GM12878 (cell line): ENCODE results near the gene SEMA3A. TPM values are rescaled to one million over a fixed set of nuclear protein-coding genes. Genes with fewer than 3 reads are reported as not detected.

ENCODE experiments used
- ATAC-seq: fragments of 200-7000 bp; cut with Tn5 transposase; 3 replicates; pipeline ENCODE4 v1.9.1; 2020; ENCODE audit warnings: mild to moderate bottlenecking, moderate library complexity
- BruUV-seq: library from RNA; stranded (reverse); fragments of 400-500 nt; replicated peaks from 2 replicates; lab custom pipeline; 2021; lab: Mats Ljungman, UMichigan
- CTCF ChIA-PET: fragments of 300-600 bp; sonication (Branson Sonifier 250); formaldehyde crosslinking; extraction: SDS; loops from one replicate; lab custom pipeline; 2021; ENCODE audit warnings: inconsistent platforms; lab: Yijun Ruan, JAX
- POLR2A ChIA-PET: fragments of 350-600 bp; formaldehyde crosslinking; extraction: SDS; loops from one replicate; lab custom pipeline; 2021; ENCODE audit warnings: inconsistent platforms; lab: Charles Lee
- RAD21 ChIA-PET: fragments of 300-600 bp; sonication (Branson Sonifier 250); formaldehyde crosslinking; loops from one replicate; lab custom pipeline; 2023; ENCODE audit warnings: antibody characterized with exemption; ENCODE audit not compliant: unreplicated experiment; lab: Charles Lee
- SMC1A ChIA-PET: fragments of 300-600 bp; sonication (Branson Sonifier 250); formaldehyde crosslinking; loops from one replicate; lab custom pipeline; 2023; ENCODE audit not compliant: unreplicated experiment, uncharacterized antibody; lab: Charles Lee
- DNase-seq: peaks from one replicate; pipeline ENCODE4 v3.0.0-alpha.2; 2011; ENCODE audit warnings: low read depth, low spot score
- FAIRE-seq: peaks from 3 replicates; lab custom pipeline; 2011; peaks lifted over from hg19 to GRCh38; lab: Jason Lieb, UNC
- H2AFZ ChIP-seq: 2 replicates; pipeline ENCODE4 v1.6.0; 2011; ENCODE audit warnings: low read depth, low read length, control low read depth; ENCODE audit not compliant: control insufficient read depth
- H3K27ac ChIP-seq: 2 replicates; pipeline ENCODE4 v1.5.1; 2011; ENCODE audit warnings: control low read depth; ENCODE audit not compliant: control insufficient read depth, insufficient read depth
- H3K27me3 ChIP-seq, 2 experiments: replicated peaks in 1 of 2; 2 replicates each; pipeline versions ENCODE4 v1.6.0 to v1.6.1; 2011; ENCODE audit warnings: low read length in 1 of 2; ENCODE audit not compliant: control insufficient read depth in 2 of 2, insufficient read depth in 2 of 2
- H3K36me3 ChIP-seq, 2 experiments: 2 replicates each; pipeline ENCODE4 v1.5.1; 2011; ENCODE audit warnings: low read length in 1 of 2; ENCODE audit not compliant: control insufficient read depth in 2 of 2, insufficient read depth in 2 of 2
- H3K4me1 ChIP-seq: 2 replicates; pipeline ENCODE4 v1.6.1; 2011; ENCODE audit warnings: mild to moderate bottlenecking, low read length, moderate library complexity, mixed read lengths; ENCODE audit not compliant: control insufficient read depth, insufficient read depth
- H3K4me2 ChIP-seq: 2 replicates; pipeline ENCODE4 v1.6.0; 2011; ENCODE audit warnings: control low read depth; ENCODE audit not compliant: control insufficient read depth, insufficient read depth
- H3K4me3 ChIP-seq: fragments of 200-600 bp; sonication (generic); 2 replicates; pipeline ENCODE4 v1.5.1; 2016
- H3K79me2 ChIP-seq: 2 replicates; pipeline ENCODE4 v1.6.0; 2011; ENCODE audit warnings: low read length; ENCODE audit not compliant: control insufficient read depth, insufficient read depth
- H3K9ac ChIP-seq: 2 replicates; pipeline ENCODE4 v1.8.0; 2011; ENCODE audit warnings: low read length, control low read depth, mixed read lengths; ENCODE audit not compliant: control insufficient read depth, insufficient read depth
- H3K9me3 ChIP-seq: replicated peaks from 3 replicates; pipeline ENCODE4 v1.5.1; 2011; ENCODE audit warnings: mild to moderate bottlenecking, low read length; ENCODE audit not compliant: control insufficient read depth, insufficient read depth
- H4K20me1 ChIP-seq: 2 replicates; pipeline ENCODE4 v1.6.0; 2011; ENCODE audit not compliant: control insufficient read depth, insufficient read depth
- BHLHE40 ChIP-seq, 2 experiments: fragments of 450-650 bp in 1 of 2; IDR thresholded peaks; 2 replicates each; pipeline ENCODE4 v1.6.1; 2011 to 2017; ENCODE audit warnings: low read depth in 2 of 2, borderline replicate concordance in 1 of 2, improper control_type of control experiment in 1 of 2, low read length in 1 of 2, mild to moderate bottlenecking in 1 of 2
- NRF1 ChIP-seq: conservative IDR thresholded peaks from 2 replicates; pipeline ENCODE4 v1.6.1; 2011; ENCODE audit warnings: mild to moderate bottlenecking, low read depth, low read length, improper control_type of control experiment
- PKNOX1 ChIP-seq: fragments of 450-650 bp; IDR thresholded peaks from 2 replicates; pipeline ENCODE4 v1.6.1; 2016; ENCODE audit warnings: mild to moderate bottlenecking
- PML ChIP-seq: IDR thresholded peaks from 2 replicates; pipeline ENCODE4 v1.6.1; 2012; ENCODE audit warnings: low read length, inconsistent platforms
- POLR2A ChIP-seq: IDR thresholded peaks from 2 replicates; pipeline ENCODE4 v1.6.1; 2011; ENCODE audit warnings: low read depth, mild to moderate bottlenecking, low read length
- POLR2AphosphoS5 ChIP-seq: IDR thresholded peaks from 2 replicates; pipeline ENCODE4 v1.6.1; 2011; ENCODE audit warnings: mild to moderate bottlenecking, low read length, inconsistent platforms
- SMAD5 ChIP-seq: IDR thresholded peaks from 2 replicates; pipeline ENCODE4 v1.6.1; 2016; ENCODE audit warnings: antibody characterized with exemption, low read depth
- SREBF2 ChIP-seq: IDR thresholded peaks from 2 replicates; pipeline ENCODE4 v1.6.1; 2012; ENCODE audit warnings: mild to moderate bottlenecking, low read length
- STAT1 ChIP-seq: fragments of 450-650 bp; conservative IDR thresholded peaks from 2 replicates; pipeline ENCODE4 v1.6.1; 2014; ENCODE audit warnings: antibody characterized with exemption, mild to moderate bottlenecking
- WGBS: methylation state at CpG from one replicate; pipeline ENCODE4 v1.1.6; 2016; ENCODE audit warnings: low lambda C conversion rate; ENCODE audit not compliant: insufficient replicate concordance, insufficient coverage; ENCODE audit errors: missing lambda C conversion rate; 5-methylcytosine and 5-hydroxymethylcytosine counted together
- in situ Hi-C: fragments of 300-500 bp; cut with MboI; formaldehyde crosslinking; loops from 9 replicates; pipeline ENCODE4 v1.14.3; 2018; ENCODE audit warnings: mixed read lengths
- intact Hi-C: fragments of 100-400 bp; cut with micrococcal nuclease; formaldehyde crosslinking; loops from one replicate; pipeline ENCODE4 v1.14.2; 2022; ENCODE audit not compliant: unreplicated experiment
- polyA plus RNA-seq, 11 experiments: library from polyadenylated mRNA; depleted of rRNA in 4 of 11; unstranded in 6 of 11; stranded (reverse) in 5 of 11; fragments of >200 nt; fragmentation: Nextera tagmentation in 4 of 11; fragmentation: Illumina TruSeq in 1 of 11; extraction: Ambion mirVana in 4 of 11; extraction: Trizol in 1 of 11; gene quantifications; 1 replicate in 1 of 11; 2 replicates in 10 of 11; pipeline versions ENCODE4 v1.2.1 to v1.2.3, GENCODE V29; 2011 to 2016; ENCODE audit warnings: inconsistent platforms in 2 of 11, missing spikeins in 2 of 11, low read depth in 1 of 11
- total RNA-seq, 4 experiments: library from RNA; depleted of rRNA in 3 of 4; stranded (reverse); fragments of >200 nt in 3 of 4; fragmentation: Illumina TruSeq in 1 of 4; extraction: Trizol in 1 of 4; gene quantifications; 2 replicates each; pipeline versions ENCODE4 v1.2.1 to v1.2.3, GENCODE V29; 2013 to 2021

The SEMA3A gene
- total and polyA plus RNA-seq, 10 of the 15 experiments (the other 5 are each of a cell fraction or from before 2014, with no cell fraction given) = 0.01 to 3.3 (median 0.24) TPM

DNA sequence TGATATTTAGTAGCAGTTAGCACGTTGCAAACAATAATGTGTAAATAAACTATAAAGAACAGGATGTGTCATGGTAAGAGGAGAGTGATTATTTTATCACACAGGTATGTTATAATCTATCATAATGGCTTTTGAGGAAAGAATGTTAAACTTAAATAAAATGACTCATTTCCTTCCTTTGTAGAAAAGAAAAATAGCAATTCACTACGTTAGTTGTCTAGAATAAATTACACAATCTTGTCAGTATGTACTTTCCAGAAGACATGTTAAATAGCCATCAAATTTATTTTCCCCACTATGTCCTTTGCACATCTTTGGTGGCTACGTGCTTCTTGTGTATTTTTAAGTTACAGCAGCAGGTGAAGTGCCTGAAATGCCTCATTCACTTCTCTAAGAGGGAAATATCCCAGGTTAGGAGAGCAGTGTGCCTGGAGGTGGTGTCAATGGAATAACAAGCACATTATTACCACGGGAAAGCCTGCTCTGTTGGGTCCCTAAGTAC lies 133.8 kb downstream of the SEMA3A start:
- in situ Hi-C loops = no loop called here
- H4K20me1 ChIP-seq = no peaks in the 10 kb centered on the region
- no peaks in the 10 kb centered on the region for H3K9me3 ChIP-seq
- no TSS peak for BruUV-seq
- no peak overlapping the region for H3K4me3 ChIP-seq
- H3K79me2 ChIP-seq = no peaks in the 10 kb centered on the region
- DNase-seq = no peak
- TF ChIP-seq PKNOX1 (no peak), SMAD5 (no peak), PML (no peak), NRF1 (no peak), POLR2A (no peak), STAT1 (no peak), SREBF2 (no peak), POLR2AphosphoS5 (no peak), BHLHE40 (IDR thresholded peaks at IDR 0.05; ENCODE audit: borderline replicate concordance in 1 of 2, low read depth in 2 of 2, low read length in 1 of 2) (no peak)
- H2AFZ ChIP-seq = no peak overlapping the region
- no peaks in the 10 kb centered on the region for H3K27me3 ChIP-seq
- no peak for ATAC-seq
- FAIRE-seq = no peak
- whole genome bisulfite sequencing = 7% methylated on average over 4 of the region's 4 CpGs
- no peaks in the 10 kb centered on the region for H3K36me3 ChIP-seq
- H3K27ac ChIP-seq = no peak overlapping the region
- intact Hi-C loops = no loop called here
- SMC1A ChIA-PET = interaction anchor here (1.0 to 1.4 kb wide), 2 partner anchors 11 to 16 kb away, joined by 3 to 5 read pairs; no protein-coding TSS in a partner anchor
- no peak overlapping the region for H3K4me2 ChIP-seq
- POLR2A ChIA-PET = no interaction called here
- no peaks in the 10 kb centered on the region for H3K4me1 ChIP-seq
- CTCF ChIA-PET = no interaction called here
- RAD21 ChIA-PET = no interaction called here
- H3K9ac ChIP-seq = no peak overlapping the region
